ENCODE results near the gene EXT2.

The EXT2 gene

GRCh38 chr11:44095506-44096359 is at the start of gene EXT2:
EXT2 (plus strand) TSS chr11:44095678; CDS start chr11:44107713, 12,035 bp downstream.
- DNase-seq, result peak; percentile 82

GRCh38 chr11:44046182-44046581 is 49.3 kb upstream of the EXT2 start:
- DNase-seq, result no peak

GRCh38 chr11:44047298-44047697 is 48.2 kb upstream of the EXT2 start:
- no peak for DNase-seq

GRCh38 chr11:44047931-44048431 is 47.5 kb upstream of the EXT2 start, which contains the start of gene ACCSL:
ACCSL (plus strand) TSS chr11:44047981; CDS start chr11:44048037, 56 bp downstream.
- no peak for DNase-seq

DNA sequence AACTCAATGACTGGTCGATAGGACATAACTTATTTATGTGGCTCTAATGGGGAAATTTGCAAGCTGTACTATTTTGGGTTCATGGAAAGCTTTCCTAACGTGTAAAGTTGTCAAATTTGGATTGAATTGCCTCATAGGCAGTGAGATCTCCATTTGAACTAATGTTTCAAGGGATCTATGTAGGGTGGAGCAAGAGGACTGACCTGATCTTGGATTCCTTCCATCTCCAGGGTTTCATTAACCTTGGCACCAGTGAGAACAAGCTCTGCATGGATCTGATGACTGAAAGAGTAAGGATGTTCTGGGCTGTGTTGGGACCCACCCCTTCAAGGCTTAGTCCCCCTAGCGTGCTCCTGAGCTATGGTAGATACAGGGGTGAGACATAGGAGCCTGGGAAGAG is 45.6 kb upstream of the EXT2 start:
- DNase-seq, result no peak

DNA sequence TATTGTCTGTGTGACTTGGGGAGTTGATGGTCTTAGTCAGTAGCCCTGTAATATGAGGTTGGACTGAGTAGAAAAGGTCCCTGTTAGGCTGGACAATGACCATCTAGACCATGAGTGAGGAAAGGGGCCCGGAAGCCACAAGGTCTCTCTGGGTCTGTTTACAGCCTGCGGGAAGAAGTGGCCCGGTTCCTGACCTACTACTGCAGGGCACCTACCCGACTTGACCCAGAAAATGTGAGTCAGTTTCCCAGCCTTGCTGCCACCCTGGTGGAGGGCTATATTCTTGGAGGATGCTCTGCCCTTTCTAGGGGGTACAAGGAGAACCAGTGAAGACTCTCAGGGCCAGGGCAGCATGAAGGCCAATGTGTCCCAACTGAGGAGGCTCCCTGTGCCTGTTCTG is 44.3 kb upstream of the EXT2 start:
- DNase-seq, result no peak

DNA sequence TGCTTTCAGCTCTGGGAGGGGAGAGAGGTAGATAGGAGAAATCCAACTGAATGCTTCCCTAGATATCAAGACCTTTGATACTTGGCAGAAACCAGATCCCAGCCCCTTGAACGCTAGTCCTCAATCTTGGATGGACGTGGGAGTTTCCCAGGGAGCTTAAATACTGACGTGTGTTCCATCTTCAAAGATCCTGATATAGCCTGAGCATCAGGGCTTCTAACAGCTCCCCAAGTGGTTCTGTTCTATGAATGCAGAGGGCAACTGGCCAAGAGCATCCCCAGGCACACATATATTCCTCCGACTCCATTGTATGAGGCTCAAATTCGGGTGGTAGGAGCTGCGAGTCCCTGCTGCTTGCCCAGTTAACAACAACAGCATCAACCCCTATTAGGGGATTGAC is 38.1 kb upstream of the EXT2 start:
- DNase-seq, result no peak

- no peak for DNase-seq
Measured at GRCh38 chr11:44058275-44058674, 37.2 kb upstream of the EXT2 start.

GRCh38 chr11:44065161-44065661 is 30.3 kb upstream of the EXT2 start:
- no peak for DNase-seq

DNA sequence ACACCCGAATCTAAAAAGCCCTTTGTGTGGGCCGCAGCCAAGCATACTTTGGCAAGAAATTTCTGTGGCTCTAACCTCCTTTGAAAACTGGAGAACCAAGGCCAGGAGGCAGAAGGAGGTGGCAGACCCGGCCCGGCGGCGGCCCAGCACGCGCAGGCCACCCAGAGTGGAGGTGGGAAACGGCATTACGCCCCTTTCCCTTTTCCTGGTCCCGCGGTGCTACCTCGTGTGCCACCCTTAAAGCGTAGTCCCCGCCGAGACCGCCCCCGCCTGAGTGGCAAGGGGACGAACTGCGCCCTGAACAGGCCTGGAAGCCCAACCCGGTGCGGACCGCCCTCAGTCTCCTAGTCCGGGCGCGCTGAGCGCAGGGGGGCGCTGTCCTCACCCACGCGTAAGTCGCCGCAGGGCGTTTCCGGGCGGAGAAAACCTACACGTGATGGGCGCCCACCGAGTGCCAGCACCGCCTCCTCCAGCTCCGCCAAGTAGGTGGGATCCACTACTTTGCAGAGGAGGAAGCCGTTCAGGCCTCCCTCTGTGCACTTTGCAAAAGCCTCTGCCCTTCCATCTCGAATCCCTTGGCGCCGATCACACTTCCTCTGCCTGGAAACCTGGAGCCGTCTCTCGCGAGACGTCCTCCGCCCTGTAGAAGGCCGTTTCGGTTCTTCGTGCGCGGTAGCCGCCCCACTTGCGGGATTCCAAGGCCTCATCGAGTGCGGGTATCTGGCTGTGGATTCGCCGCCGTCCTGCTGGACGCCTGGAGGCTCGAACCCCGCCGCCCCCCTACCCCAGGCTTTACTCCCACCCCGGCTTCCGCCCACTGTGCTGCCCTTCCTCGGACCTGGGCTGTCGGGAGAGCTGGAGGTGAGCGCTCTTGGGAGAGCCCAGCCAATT is 29.4 kb upstream of the EXT2 start, which contains the start of gene ACCS:
TSS of gene ACCS (plus strand) at position 430 of the 891 bp plus-strand sequence. CDS start 1,358 bp downstream, outside the sequence.
- DNase-seq, result peak; percentile 87

- no peak for DNase-seq
Measured at GRCh38 chr11:44066732-44067141, 28.7 kb upstream of the EXT2 start.

DNA sequence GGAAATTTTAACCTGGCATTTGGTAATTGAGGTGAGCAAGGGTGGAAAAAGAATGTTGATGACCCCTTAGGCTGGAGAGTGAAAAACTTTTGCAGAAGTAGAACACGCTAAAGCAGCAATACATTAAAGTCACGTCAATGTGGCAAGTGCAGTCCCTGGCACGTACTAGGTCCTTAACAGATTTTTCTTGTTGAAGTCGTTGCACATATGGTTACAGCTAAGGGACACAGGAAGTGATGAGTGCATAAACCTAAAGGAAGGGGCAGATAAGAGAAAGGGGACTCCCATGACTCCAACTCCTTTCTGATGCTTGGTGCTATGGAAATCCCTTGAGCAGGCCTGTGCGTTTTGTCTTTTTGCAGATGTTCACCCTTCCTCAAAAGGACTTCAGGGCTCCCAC is 28.2 kb upstream of the EXT2 start:
- DNase-seq, result no peak

DNA sequence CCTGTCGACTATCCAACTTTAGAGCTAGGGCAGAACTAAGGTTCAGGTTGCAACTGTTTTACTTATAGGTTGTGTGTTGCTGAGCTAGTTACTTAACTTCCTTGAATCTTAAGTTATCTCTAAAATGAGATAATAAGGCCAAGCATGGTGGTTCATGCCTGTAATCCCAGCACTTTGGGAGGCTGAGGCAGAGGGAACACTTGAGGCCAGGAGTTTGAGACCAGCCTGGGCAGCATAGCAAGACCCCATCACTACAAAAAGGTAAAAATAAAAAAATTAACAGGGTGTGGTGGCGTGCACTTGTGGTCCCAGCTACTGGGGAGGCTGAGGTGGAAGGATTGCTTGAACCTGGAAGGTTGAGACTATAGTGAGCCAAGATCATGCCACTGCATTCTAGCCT is 27.3 kb upstream of the EXT2 start:
- no peak for DNase-seq

- no peak for DNase-seq
Measured at GRCh38 chr11:44071157-44071556, 24.3 kb upstream of the EXT2 start.

GRCh38 chr11:44072757-44073658 is 22.5 kb upstream of the EXT2 start:
- no peak for DNase-seq

DNA sequence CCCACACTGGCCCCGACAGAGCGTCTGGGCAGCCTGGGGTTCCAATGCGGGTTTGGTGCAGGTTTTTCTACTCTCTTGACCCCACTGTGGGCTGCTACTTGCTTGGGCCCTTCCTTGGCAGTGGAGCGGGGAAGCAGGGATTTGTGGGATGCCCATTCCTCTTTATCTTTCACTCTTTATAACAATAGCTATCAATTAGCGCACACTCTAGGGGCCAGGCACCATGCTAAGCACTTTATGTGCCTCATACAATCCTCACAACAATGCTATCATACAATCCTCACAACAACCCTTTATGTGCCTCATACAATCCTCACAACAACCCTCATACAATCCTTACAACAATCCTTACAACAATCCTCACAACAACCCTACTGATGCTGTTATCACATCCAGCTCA is 16.7 kb upstream of the EXT2 start:
- DNase-seq, result no peak

- DNase-seq, result no peak
Measured at GRCh38 chr11:44079376-44079775, 16.1 kb upstream of the EXT2 start.

- DNase-seq, result no peak
Measured at GRCh38 chr11:44080951-44081350, 14.5 kb upstream of the EXT2 start.

DNA sequence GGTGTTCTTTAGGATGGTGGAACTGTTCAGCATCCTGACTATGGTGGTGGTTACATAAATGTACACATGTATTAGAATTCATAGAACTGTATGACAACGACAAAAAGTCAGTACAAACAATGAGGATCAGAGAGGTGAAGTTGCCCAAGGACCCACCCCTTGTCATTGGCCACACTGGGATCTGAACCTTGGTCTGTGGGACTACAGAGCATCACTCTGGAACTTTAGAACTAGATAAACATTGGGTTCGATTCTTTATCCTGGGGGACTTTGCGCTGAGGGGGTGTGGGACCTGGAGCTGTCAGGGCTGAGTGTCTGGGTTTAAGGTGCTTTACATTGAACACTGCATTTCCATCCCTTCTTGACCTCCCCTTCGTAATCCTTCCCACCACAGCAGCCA is 12.8 kb upstream of the EXT2 start:
- no peak for DNase-seq

DNA sequence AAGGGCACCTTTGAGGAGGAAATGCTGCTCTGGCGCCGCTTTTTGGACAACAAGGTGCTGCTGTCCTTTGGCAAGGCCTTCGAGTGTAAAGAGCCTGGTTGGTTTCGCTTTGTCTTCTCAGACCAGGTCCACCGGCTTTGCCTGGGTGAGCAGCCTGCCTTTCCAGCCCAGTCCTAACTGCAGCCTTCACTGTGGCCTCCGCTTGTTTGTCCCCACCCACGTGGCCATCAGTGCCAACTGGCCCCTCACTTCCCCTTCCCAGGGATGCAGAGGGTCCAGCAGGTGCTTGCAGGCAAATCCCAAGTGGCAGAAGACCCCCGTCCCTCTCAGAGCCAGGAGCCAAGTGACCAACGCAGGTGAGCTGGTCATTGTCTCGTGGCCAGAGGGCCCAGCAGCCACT is 12.0 kb upstream of the EXT2 start:
- no peak for DNase-seq

- no peak for DNase-seq
Measured at GRCh38 chr11:44083906-44084305, 11.6 kb upstream of the EXT2 start.

GRCh38 chr11:44085330-44085729 is 10.1 kb upstream of the EXT2 start:
- no peak for DNase-seq

Data from stimulated activated CD4-positive, alpha-beta T cell treated with anti-CD3 and anti-CD28 coated beads, Interleukin-1b, Interleukin-23, amount 100 ng/mL, for 48 hours (primary cell).